PC-9 (cell line): ENCODE data around the gene LIPC.

ENCODE experiments used
- CTCF ChIP-seq: fragments of 200-600 bp; sonication (generic); conservative IDR thresholded peaks from 2 replicates; pipeline ENCODE4 v1.6.1; 2017; ENCODE audit warnings: mixed run types, antibody characterized with exemption, mild to moderate bottlenecking, moderate library complexity
- EZH2 ChIP-seq: fragments of 200-600 bp; sonication (generic); IDR thresholded peaks from 2 replicates; pipeline ENCODE4 v1.8.0; 2017; ENCODE audit warnings: antibody characterized with exemption, low read depth

GRCh38 chr15:58573270-58573669 lies 141.5 kb downstream of the LIPC start:
- no peak for TF ChIP-seq CTCF
- no peak for TF ChIP-seq EZH2
